WTC11 (cell line): ENCODE measurements around the gene PRSS1. TPM values are rescaled to one million over a fixed set of nuclear protein-coding genes. Genes with fewer than 3 reads are reported as not detected.

Experiments
- ATAC-seq: fragments of 200-7000 bp; cut with Tn5 transposase; 2 replicates; pipeline ENCODE4 v1.10.0; 2021; ENCODE audit warnings: mild to moderate bottlenecking, moderate library complexity
- CTCF ChIA-PET: fragments of 300-600 bp; sonication (Branson Sonifier 250); formaldehyde crosslinking; loops from one replicate; lab custom pipeline; 2021; ENCODE audit warnings: antibody characterized with exemption; lab: Charles Lee
- POLR2A ChIA-PET: fragments of 350-600 bp; sonication (Branson Sonifier 250); formaldehyde crosslinking; loops from one replicate; lab custom pipeline; 2021; ENCODE audit warnings: antibody characterized with exemption; lab: Charles Lee
- DNase-seq: peaks from one replicate; pipeline ENCODE4 v3.0.0; 2021; ENCODE audit warnings: low spot score
- H3K27ac Mint-ChIP-seq: 2 replicates; pipeline ENCODE4 v1.8.0; 2021; ENCODE audit warnings: mixed read lengths
- H3K27me3 Mint-ChIP-seq: 2 replicates; pipeline ENCODE4 v1.8.0; 2021; ENCODE audit warnings: low read depth, mild to moderate bottlenecking, moderate library complexity, mixed read lengths
- H3K36me3 Mint-ChIP-seq: 2 replicates; pipeline ENCODE4 v1.8.0; 2021; ENCODE audit warnings: mixed read lengths
- H3K4me1 Mint-ChIP-seq: 2 replicates; pipeline ENCODE4 v1.8.0; 2022; ENCODE audit warnings: mixed read lengths
- H3K4me3 Mint-ChIP-seq: 2 replicates; pipeline ENCODE4 v1.8.0; 2021; ENCODE audit warnings: mild to moderate bottlenecking, moderate library complexity, mixed read lengths
- H3K9me3 Mint-ChIP-seq: 2 replicates; pipeline ENCODE4 v1.8.0; 2021; ENCODE audit warnings: mixed read lengths
- GRHL2 ChIP-seq: fragments of 250-450 bp; sonication (Bioruptor Pico); IDR thresholded peaks from 2 replicates; pipeline ENCODE4 v1.8.0; 2022; ENCODE audit warnings: mild to moderate bottlenecking, moderate library complexity; ENCODE audit not compliant: insufficient replicate concordance, severe bottlenecking
- KAT7 ChIP-seq: sonication (generic); formaldehyde crosslinking; IDR thresholded peaks from 2 replicates; pipeline ENCODE4 v1.8.1; 2023; ENCODE audit warnings: missing genetic modification reagents, mild to moderate bottlenecking, borderline replicate concordance
- MYBL2 ChIP-seq: sonication (generic); formaldehyde crosslinking; IDR thresholded peaks from 2 replicates; pipeline ENCODE4 v1.8.1; 2023; ENCODE audit warnings: mild to moderate bottlenecking, moderate library complexity, missing genetic modification reagents
- RELA ChIP-seq: sonication (generic); formaldehyde crosslinking; IDR thresholded peaks from 2 replicates; pipeline ENCODE4 v1.8.1; 2022; ENCODE audit warnings: missing genetic modification reagents, mild to moderate bottlenecking, borderline replicate concordance
- SP1 ChIP-seq: sonication (generic); formaldehyde crosslinking; conservative IDR thresholded peaks from 2 replicates; pipeline ENCODE4 v1.8.1; 2022; ENCODE audit warnings: missing genetic modification reagents
- ZNF138 ChIP-seq: sonication (generic); formaldehyde crosslinking; conservative IDR thresholded peaks from 2 replicates; pipeline ENCODE4 v1.8.1; 2022; ENCODE audit warnings: mild to moderate bottlenecking, moderate library complexity, missing genetic modification reagents
- ZNF512 ChIP-seq: sonication (generic); formaldehyde crosslinking; IDR thresholded peaks from 2 replicates; pipeline ENCODE4 v1.8.1; 2022; ENCODE audit warnings: missing genetic modification reagents, borderline replicate concordance
- total RNA-seq: library from RNA; stranded (reverse); gene quantifications from 3 replicates; pipeline ENCODE4 v1.2.3, GENCODE V29; 2021
- TF ChIP-seq, protein P1 (sequence below): sonication (generic); formaldehyde crosslinking; IDR thresholded peaks from 2 replicates; pipeline ENCODE4 v1.8.1; 2023; ENCODE audit warnings: mild to moderate bottlenecking, missing genetic modification reagents, moderate library complexity
- TF ChIP-seq, protein P2 (sequence below): fragments of 250-450 bp; sonication (Bioruptor Pico); IDR thresholded peaks from 2 replicates; pipeline ENCODE4 v1.9.0; 2021; ENCODE audit warnings: mild to moderate bottlenecking, borderline replicate concordance
- TF ChIP-seq, protein P3 (sequence below): sonication (generic); formaldehyde crosslinking; IDR thresholded peaks from 2 replicates; pipeline ENCODE4 v1.8.0; 2022; ENCODE audit warnings: missing genetic modification reagents

Gene PRSS1
- total RNA-seq, 1 experiment from 2014 or later: 11.1 TPM

DNA sequence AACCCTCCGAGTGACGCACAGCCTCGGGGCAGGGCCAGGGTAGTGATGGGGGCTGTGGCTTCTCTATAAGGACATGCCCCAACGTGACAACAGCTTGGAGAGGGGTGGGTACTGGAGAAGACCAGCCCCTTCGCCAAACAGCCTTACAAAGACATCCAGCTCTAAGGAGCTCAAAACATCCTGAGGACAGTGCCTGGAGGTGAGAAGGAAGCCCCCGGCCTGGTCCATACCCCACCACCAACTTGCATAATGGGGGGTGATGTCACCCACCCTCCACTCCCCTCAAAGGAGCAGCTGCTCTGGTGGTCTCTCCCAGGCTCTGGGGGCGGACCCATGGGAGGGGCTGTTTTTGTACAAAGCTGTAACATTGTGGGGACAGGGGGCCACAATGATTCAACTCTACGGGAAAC lies 36.6 kb downstream of the PRSS1 start:
- DNase-seq (no peak), ATAC-seq (peak; percentile 23)
- TF ChIP-seq ZNF138 (CRISPR knock-in tag) (no peak), SP1 (CRISPR knock-in tag) (no peak), KAT7 (CRISPR knock-in tag) (no peak), GRHL2 (CRISPR knock-in tag) (no peak), MYBL2 (no peak)
- TF ChIP-seq, protein P1, sequence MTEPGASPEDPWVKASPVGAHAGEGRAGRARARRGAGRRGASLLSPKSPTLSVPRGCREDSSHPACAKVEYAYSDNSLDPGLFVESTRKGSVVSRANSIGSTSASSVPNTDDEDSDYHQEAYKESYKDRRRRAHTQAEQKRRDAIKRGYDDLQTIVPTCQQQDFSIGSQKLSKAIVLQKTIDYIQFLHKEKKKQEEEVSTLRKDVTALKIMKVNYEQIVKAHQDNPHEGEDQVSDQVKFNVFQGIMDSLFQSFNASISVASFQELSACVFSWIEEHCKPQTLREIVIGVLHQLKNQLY (CRISPR knock-in tag): no peak
- TF ChIP-seq, protein P2, sequence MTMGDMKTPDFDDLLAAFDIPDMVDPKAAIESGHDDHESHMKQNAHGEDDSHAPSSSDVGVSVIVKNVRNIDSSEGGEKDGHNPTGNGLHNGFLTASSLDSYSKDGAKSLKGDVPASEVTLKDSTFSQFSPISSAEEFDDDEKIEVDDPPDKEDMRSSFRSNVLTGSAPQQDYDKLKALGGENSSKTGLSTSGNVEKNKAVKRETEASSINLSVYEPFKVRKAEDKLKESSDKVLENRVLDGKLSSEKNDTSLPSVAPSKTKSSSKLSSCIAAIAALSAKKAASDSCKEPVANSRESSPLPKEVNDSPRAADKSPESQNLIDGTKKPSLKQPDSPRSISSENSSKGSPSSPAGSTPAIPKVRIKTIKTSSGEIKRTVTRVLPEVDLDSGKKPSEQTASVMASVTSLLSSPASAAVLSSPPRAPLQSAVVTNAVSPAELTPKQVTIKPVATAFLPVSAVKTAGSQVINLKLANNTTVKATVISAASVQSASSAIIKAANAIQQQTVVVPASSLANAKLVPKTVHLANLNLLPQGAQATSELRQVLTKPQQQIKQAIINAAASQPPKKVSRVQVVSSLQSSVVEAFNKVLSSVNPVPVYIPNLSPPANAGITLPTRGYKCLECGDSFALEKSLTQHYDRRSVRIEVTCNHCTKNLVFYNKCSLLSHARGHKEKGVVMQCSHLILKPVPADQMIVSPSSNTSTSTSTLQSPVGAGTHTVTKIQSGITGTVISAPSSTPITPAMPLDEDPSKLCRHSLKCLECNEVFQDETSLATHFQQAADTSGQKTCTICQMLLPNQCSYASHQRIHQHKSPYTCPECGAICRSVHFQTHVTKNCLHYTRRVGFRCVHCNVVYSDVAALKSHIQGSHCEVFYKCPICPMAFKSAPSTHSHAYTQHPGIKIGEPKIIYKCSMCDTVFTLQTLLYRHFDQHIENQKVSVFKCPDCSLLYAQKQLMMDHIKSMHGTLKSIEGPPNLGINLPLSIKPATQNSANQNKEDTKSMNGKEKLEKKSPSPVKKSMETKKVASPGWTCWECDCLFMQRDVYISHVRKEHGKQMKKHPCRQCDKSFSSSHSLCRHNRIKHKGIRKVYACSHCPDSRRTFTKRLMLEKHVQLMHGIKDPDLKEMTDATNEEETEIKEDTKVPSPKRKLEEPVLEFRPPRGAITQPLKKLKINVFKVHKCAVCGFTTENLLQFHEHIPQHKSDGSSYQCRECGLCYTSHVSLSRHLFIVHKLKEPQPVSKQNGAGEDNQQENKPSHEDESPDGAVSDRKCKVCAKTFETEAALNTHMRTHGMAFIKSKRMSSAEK: no peak
- TF ChIP-seq, protein P3, sequence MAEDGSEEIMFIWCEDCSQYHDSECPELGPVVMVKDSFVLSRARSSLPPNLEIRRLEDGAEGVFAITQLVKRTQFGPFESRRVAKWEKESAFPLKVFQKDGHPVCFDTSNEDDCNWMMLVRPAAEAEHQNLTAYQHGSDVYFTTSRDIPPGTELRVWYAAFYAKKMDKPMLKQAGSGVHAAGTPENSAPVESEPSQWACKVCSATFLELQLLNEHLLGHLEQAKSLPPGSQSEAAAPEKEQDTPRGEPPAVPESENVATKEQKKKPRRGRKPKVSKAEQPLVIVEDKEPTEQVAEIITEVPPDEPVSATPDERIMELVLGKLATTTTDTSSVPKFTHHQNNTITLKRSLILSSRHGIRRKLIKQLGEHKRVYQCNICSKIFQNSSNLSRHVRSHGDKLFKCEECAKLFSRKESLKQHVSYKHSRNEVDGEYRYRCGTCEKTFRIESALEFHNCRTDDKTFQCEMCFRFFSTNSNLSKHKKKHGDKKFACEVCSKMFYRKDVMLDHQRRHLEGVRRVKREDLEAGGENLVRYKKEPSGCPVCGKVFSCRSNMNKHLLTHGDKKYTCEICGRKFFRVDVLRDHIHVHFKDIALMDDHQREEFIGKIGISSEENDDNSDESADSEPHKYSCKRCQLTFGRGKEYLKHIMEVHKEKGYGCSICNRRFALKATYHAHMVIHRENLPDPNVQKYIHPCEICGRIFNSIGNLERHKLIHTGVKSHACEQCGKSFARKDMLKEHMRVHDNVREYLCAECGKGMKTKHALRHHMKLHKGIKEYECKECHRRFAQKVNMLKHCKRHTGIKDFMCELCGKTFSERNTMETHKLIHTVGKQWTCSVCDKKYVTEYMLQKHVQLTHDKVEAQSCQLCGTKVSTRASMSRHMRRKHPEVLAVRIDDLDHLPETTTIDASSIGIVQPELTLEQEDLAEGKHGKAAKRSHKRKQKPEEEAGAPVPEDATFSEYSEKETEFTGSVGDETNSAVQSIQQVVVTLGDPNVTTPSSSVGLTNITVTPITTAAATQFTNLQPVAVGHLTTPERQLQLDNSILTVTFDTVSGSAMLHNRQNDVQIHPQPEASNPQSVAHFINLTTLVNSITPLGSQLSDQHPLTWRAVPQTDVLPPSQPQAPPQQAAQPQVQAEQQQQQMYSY (CRISPR knock-in tag): no peak
- no peak overlapping the region for H3K27ac Mint-ChIP-seq
- no peaks in the 10 kb centered on the region for H3K36me3 Mint-ChIP-seq
- no peaks in the 10 kb centered on the region for H3K9me3 Mint-ChIP-seq
- ChIA-PET CTCF (interaction anchor here (0.6 to 5.1 kb wide), 10 partner anchors 8 to 469 kb away, joined by 3 to 174 read pairs (median 4); no protein-coding TSS in a partner anchor), POLR2A (interaction anchor here (0.6 kb wide), 1 partner anchor 156 kb away, joined by 4 read pairs; no protein-coding TSS in a partner anchor)
- 0 out of 2 replicates have a peak, but pooled peaks cover 6% of the 10 kb centered on the region for H3K27me3 Mint-ChIP-seq
- H3K4me3 Mint-ChIP-seq: no peak overlapping the region
- H3K4me1 Mint-ChIP-seq: peaks cover 7% of the 10 kb centered on the region

- no peak for TF ChIP-seq ZNF512
- no peak for TF ChIP-seq GRHL2 (CRISPR knock-in tag)
- TF ChIP-seq, protein P3 (CRISPR knock-in tag): no peak
- no peak for TF ChIP-seq RELA (CRISPR knock-in tag)
- no peaks in the 10 kb centered on the region for H3K36me3 Mint-ChIP-seq
- 0 out of 2 replicates have a peak, but pooled peaks cover 6% of the 10 kb centered on the region for H3K27me3 Mint-ChIP-seq
- no peak for DNase-seq
- ChIA-PET CTCF (interaction anchor here (1.1 to 2.5 kb wide), 6 partner anchors 9 to 229 kb away, joined by 3 to 9 read pairs (median 5); no protein-coding TSS in a partner anchor), POLR2A (no interaction called here)
- no peak for ATAC-seq
- no peak overlapping the region for H3K4me3 Mint-ChIP-seq
- no peaks in the 10 kb centered on the region for H3K9me3 Mint-ChIP-seq
- H3K27ac Mint-ChIP-seq: no peak overlapping the region
- peaks cover 7% of the 10 kb centered on the region for H3K4me1 Mint-ChIP-seq
Measured at GRCh38 chr7:142787034-142787768, 37.9 kb downstream of the PRSS1 start.
